ENCODE results near the gene TPR. TPM values are rescaled to one million over a fixed set of nuclear protein-coding genes. Genes with fewer than 3 reads are reported as not detected.
"Not testable (repeated sequence)": the region's sequence is repeated elsewhere in the genome, so short reads cannot be mapped to it uniquely, and the experiment has no call there.

TPR gene
- total RNA-seq, 1 experiment from 2014 or later: 86.1 TPM

GRCh38 chr1:186374303-186375151 is 526 bp downstream of the TPR start:
- Histone ChIP-seq H3K9me2 (replicated peaks; ENCODE audit: insufficient read depth, low read length) (no peaks in the 10 kb centered on the region), H3K27ac (ENCODE audit: low read length) (peak overlapping the region; percentile 77), H4K20me1 (ENCODE audit: insufficient read depth, low read depth, low read length) (peaks cover 15% of the 10 kb centered on the region), H3K4me3 (ENCODE audit: low read length) (peak overlapping the region; percentile 88), H3K36me3 (ENCODE audit: insufficient read depth, low read length) (peaks cover 35% of the 10 kb centered on the region), H3K9me3 (ENCODE audit: low read length) (no peaks in the 10 kb centered on the region), H3K9ac (ENCODE audit: low read length) (peak overlapping the region; percentile 88), H3K27me3 (ENCODE audit: low read length) (no peaks in the 10 kb centered on the region), H3K79me2 (ENCODE audit: low read length) (peaks cover 91% of the 10 kb centered on the region), H3K4me2 (ENCODE audit: low read depth, low read length, poor library complexity, severe bottlenecking) (peak overlapping the region; percentile 88), H3K4me1 (ENCODE audit: low read length) (peaks cover 26% of the 10 kb centered on the region), H2AFZ (ENCODE audit: low read length) (peak overlapping the region; percentile 67)
- peak; percentile 68 for DNase-seq

DNA sequence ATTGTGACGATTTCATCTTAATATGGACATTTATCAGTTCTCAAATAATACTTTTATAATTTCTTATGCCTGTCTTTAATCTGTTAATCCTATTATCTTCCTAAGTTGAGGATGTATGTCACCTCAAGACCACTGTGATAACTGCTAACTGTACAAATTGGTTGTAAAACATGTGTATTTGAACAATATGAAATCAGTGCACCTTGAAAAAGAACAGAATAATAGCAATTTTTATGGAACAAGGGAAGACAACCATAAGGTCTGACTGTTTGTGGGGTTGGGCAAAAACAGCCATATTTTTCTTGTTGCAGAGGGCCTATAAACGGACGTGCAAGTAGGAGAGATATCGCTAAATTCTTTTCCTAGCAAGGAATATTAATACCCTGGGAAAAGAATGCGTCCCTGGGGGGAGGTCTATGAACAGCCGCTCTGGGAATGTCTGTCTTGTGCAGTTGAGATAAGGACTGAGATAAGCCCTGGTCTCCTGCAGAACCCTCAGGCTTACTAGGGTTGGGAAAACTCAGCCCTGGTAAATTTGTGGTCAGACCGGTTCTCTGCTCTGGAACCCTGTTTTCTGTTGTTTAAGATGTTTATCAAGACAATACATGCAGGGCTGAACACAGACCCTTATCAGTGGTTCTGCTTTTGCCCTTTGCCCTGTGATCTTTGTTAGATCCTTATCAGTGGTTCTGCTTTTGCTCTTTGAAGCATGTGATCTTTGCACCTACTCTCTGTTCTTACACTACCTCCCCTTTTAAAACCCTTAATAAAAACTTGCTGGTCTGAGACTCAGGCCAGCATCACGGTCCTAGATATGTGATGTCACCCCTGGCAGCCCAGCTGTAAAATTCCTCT is 27.0 kb downstream of the TPR start:
- H3K9ac ChIP-seq (ENCODE audit: low read length); H3K27me3 ChIP-seq (ENCODE audit: low read length); H2AFZ ChIP-seq (ENCODE audit: low read length); H3K9me2 ChIP-seq (replicated peaks; ENCODE audit: insufficient read depth, low read length); H3K4me2 ChIP-seq (ENCODE audit: low read depth, low read length, poor library complexity, severe bottlenecking); H3K9me3 ChIP-seq (ENCODE audit: low read length); H4K20me1 ChIP-seq (ENCODE audit: insufficient read depth, low read depth, low read length); H3K27ac ChIP-seq (ENCODE audit: low read length); DNase-seq; H3K4me1 ChIP-seq (ENCODE audit: low read length); H3K4me3 ChIP-seq (ENCODE audit: low read length): not testable (repeated sequence)
- peaks cover 14% of the 10 kb centered on the region; the same call in 1 of the 2 replicates for H3K79me2 ChIP-seq (ENCODE audit: low read length)
- H3K36me3 ChIP-seq (ENCODE audit: insufficient read depth, low read length): peaks cover 85% of the 10 kb centered on the region

GRCh38 chr1:186340772-186341171 is 34.3 kb downstream of the TPR start:
- DNase-seq: no peak
- no peaks in the 10 kb centered on the region for H4K20me1 ChIP-seq (ENCODE audit: insufficient read depth, low read depth, low read length)
- peaks cover 87% of the 10 kb centered on the region for H3K36me3 ChIP-seq (ENCODE audit: insufficient read depth, low read length)
- no peak overlapping the region for H3K4me3 ChIP-seq (ENCODE audit: low read length)
- H3K4me1 ChIP-seq (ENCODE audit: low read length): no peaks in the 10 kb centered on the region
- H3K4me2 ChIP-seq (ENCODE audit: low read depth, low read length, poor library complexity, severe bottlenecking): no peak overlapping the region
- H3K27me3 ChIP-seq (ENCODE audit: low read length): no peaks in the 10 kb centered on the region
- H2AFZ ChIP-seq (ENCODE audit: low read length): no peak overlapping the region
- no peak overlapping the region for H3K27ac ChIP-seq (ENCODE audit: low read length)
- H3K9me2 ChIP-seq (replicated peaks; ENCODE audit: insufficient read depth, low read length): no peaks in the 10 kb centered on the region
- H3K79me2 ChIP-seq (ENCODE audit: low read length): 0 out of 2 replicates have a peak, but pooled peaks cover 2% of the 10 kb centered on the region
- H3K9ac ChIP-seq (ENCODE audit: low read length): no peak overlapping the region
- H3K9me3 ChIP-seq (ENCODE audit: low read length): no peaks in the 10 kb centered on the region

GRCh38 chr1:186337554-186337953 is 37.5 kb downstream of the TPR start:
- Histone ChIP-seq H3K4me3 (ENCODE audit: low read length) (no peak overlapping the region), H3K4me1 (ENCODE audit: low read length) (no peaks in the 10 kb centered on the region), H3K79me2 (ENCODE audit: low read length) (no peaks in the 10 kb centered on the region), H3K36me3 (ENCODE audit: insufficient read depth, low read length) (peaks cover 88% of the 10 kb centered on the region), H3K4me2 (ENCODE audit: low read depth, low read length, poor library complexity, severe bottlenecking) (no peak overlapping the region), H4K20me1 (ENCODE audit: insufficient read depth, low read depth, low read length) (no peaks in the 10 kb centered on the region), H3K9me2 (replicated peaks; ENCODE audit: insufficient read depth, low read length) (no peaks in the 10 kb centered on the region), H3K27me3 (ENCODE audit: low read length) (no peaks in the 10 kb centered on the region), H3K9me3 (ENCODE audit: low read length) (no peaks in the 10 kb centered on the region), H2AFZ (ENCODE audit: low read length) (no peak overlapping the region), H3K9ac (ENCODE audit: low read length) (no peak overlapping the region), H3K27ac (ENCODE audit: low read length) (no peak overlapping the region)
- DNase-seq: no peak

DNA sequence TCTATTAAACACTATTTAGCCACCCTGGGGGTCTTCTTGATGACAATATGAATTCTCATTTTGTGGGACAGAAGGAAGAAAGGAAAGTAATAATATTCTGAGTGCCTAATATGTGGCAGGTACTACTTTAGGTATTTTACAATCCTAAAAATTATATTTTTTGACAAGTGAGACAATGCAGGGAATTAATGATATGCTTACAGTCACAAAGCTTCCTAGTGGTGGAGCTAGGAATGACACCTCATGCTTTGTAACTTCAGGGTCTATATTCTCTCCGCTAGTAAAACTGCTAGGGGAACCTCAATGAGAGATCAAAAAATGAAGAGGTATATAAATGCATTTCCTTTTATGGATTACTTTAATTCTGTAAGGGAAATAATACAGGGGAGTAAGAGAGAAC is 44.3 kb downstream of the TPR start:
- Histone ChIP-seq H4K20me1 (ENCODE audit: insufficient read depth, low read depth, low read length) (no peaks in the 10 kb centered on the region), H3K79me2 (ENCODE audit: low read length) (no peaks in the 10 kb centered on the region), H3K27ac (ENCODE audit: low read length) (no peak overlapping the region), H3K4me1 (ENCODE audit: low read length) (no peaks in the 10 kb centered on the region), H3K9ac (ENCODE audit: low read length) (no peak overlapping the region), H3K9me2 (replicated peaks; ENCODE audit: insufficient read depth, low read length) (no peaks in the 10 kb centered on the region), H3K36me3 (ENCODE audit: insufficient read depth, low read length) (peaks cover 76% of the 10 kb centered on the region), H3K27me3 (ENCODE audit: low read length) (no peaks in the 10 kb centered on the region), H3K4me3 (ENCODE audit: low read length) (no peak overlapping the region), H2AFZ (ENCODE audit: low read length) (no peak overlapping the region), H3K9me3 (ENCODE audit: low read length) (no peaks in the 10 kb centered on the region), H3K4me2 (ENCODE audit: low read depth, low read length, poor library complexity, severe bottlenecking) (no peak overlapping the region)
- DNase-seq: no peak

GRCh38 chr1:186327331-186327730 is 47.7 kb downstream of the TPR start:
- H3K36me3 ChIP-seq (ENCODE audit: insufficient read depth, low read length): peaks cover 59% of the 10 kb centered on the region
- H4K20me1 ChIP-seq (ENCODE audit: insufficient read depth, low read depth, low read length): no peaks in the 10 kb centered on the region
- no peak overlapping the region for H2AFZ ChIP-seq (ENCODE audit: low read length)
- no peak for DNase-seq
- no peak overlapping the region for H3K9ac ChIP-seq (ENCODE audit: low read length)
- no peak overlapping the region for H3K27ac ChIP-seq (ENCODE audit: low read length)
- H3K9me3 ChIP-seq (ENCODE audit: low read length): no peaks in the 10 kb centered on the region
- no peaks in the 10 kb centered on the region for H3K4me1 ChIP-seq (ENCODE audit: low read length)
- no peak overlapping the region for H3K4me3 ChIP-seq (ENCODE audit: low read length)
- H3K4me2 ChIP-seq (ENCODE audit: low read depth, low read length, poor library complexity, severe bottlenecking): no peak overlapping the region
- no peaks in the 10 kb centered on the region for H3K79me2 ChIP-seq (ENCODE audit: low read length)
- H3K27me3 ChIP-seq (ENCODE audit: low read length): no peaks in the 10 kb centered on the region
- no peaks in the 10 kb centered on the region for H3K9me2 ChIP-seq (replicated peaks; ENCODE audit: insufficient read depth, low read length)

GRCh38 chr1:186326009-186326408 is 49.0 kb downstream of the TPR start:
- Histone ChIP-seq H4K20me1 (ENCODE audit: insufficient read depth, low read depth, low read length) (no peaks in the 10 kb centered on the region), H3K36me3 (ENCODE audit: insufficient read depth, low read length) (peaks cover 64% of the 10 kb centered on the region), H3K27ac (ENCODE audit: low read length) (no peak overlapping the region), H3K4me1 (ENCODE audit: low read length) (no peaks in the 10 kb centered on the region), H3K4me2 (ENCODE audit: low read depth, low read length, poor library complexity, severe bottlenecking) (no peak overlapping the region), H3K79me2 (ENCODE audit: low read length) (no peaks in the 10 kb centered on the region), H3K9me2 (replicated peaks; ENCODE audit: insufficient read depth, low read length) (no peaks in the 10 kb centered on the region), H2AFZ (ENCODE audit: low read length) (no peak overlapping the region), H3K4me3 (ENCODE audit: low read length) (no peak overlapping the region), H3K9me3 (ENCODE audit: low read length) (no peaks in the 10 kb centered on the region), H3K27me3 (ENCODE audit: low read length) (no peaks in the 10 kb centered on the region), H3K9ac (ENCODE audit: low read length) (no peak overlapping the region)
- DNase-seq: no peak

- no peaks in the 10 kb centered on the region for H3K79me2 ChIP-seq (ENCODE audit: low read length)
- no peaks in the 10 kb centered on the region for H3K4me1 ChIP-seq (ENCODE audit: low read length)
- H3K9me2 ChIP-seq (replicated peaks; ENCODE audit: insufficient read depth, low read length): no peaks in the 10 kb centered on the region
- H3K9ac ChIP-seq (ENCODE audit: low read length): no peak overlapping the region
- H3K27me3 ChIP-seq (ENCODE audit: low read length): no peaks in the 10 kb centered on the region
- no peak overlapping the region for H2AFZ ChIP-seq (ENCODE audit: low read length)
- DNase-seq: peak; percentile 50
- peaks cover 68% of the 10 kb centered on the region for H3K36me3 ChIP-seq (ENCODE audit: insufficient read depth, low read length)
- H3K4me3 ChIP-seq (ENCODE audit: low read length): no peak overlapping the region
- H3K27ac ChIP-seq (ENCODE audit: low read length): no peak overlapping the region
- no peak overlapping the region for H3K4me2 ChIP-seq (ENCODE audit: low read depth, low read length, poor library complexity, severe bottlenecking)
- no peaks in the 10 kb centered on the region for H3K9me3 ChIP-seq (ENCODE audit: low read length)
- H4K20me1 ChIP-seq (ENCODE audit: insufficient read depth, low read depth, low read length): no peaks in the 10 kb centered on the region
Observed at GRCh38 chr1:186325239-186325638, 49.8 kb downstream of the TPR start.

All from Karpas-422 (cell line).